ENCODE measurements around the gene SPIN3. TPM values are rescaled to one million over a fixed set of nuclear protein-coding genes. Genes with fewer than 3 reads are reported as not detected.
A peak's percentile ranks its signal among the peaks of the same experiment; 100 is the strongest.

The SPIN3 gene
- total and polyA plus RNA-seq, 10 of the 15 experiments (the other 5 are each of a cell fraction or from before 2014, with no cell fraction given) = 2.1 to 12.3 (median 9.5) TPM

DNA sequence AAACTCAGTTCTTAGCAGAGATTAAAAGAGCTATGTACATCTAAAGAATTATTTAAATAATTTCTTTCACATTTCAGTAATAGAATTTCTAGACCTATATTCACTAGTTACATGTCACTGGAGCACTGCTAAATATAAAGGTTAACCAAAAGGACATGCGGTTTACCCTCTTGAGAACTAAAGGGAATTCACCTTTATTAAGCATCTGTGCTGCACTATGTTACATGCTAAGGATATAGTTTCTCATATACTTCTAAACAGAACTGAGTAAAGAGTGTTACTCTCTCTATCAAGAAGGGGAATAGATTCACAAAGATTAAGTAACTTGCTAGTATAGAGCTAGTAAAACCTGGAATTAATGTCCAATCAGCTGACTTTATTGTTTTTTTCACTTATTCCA, 7.6 kb downstream of the SPIN3 start (continued):
- TF ChIP-seq ZNF24 (IDR thresholded peaks at IDR 0.05) = peak; percentile 54; the same call in 1 of the 2 replicates

DNA sequence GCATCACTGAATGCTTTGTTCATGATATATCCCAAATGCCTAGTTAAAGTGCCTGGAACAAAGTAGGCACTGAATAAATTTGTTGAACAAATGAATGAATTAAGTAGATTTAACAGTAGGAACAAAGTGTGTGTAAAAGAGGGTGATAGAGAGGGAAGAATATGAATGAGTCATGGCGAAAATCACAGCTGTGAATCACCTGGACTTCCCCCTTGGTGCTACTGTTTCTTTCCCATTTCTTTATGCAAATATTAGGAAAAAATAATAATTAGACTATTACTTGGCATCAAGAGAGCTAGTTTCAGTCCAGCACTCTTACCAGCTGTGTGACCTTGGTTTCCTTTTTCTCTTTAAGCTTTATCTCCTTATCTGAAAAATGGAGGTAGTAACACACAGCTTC, 9.2 kb downstream of the SPIN3 start:
- Histone ChIP-seq H3K27ac (ENCODE audit: control insufficient read depth, insufficient read depth) (no peak overlapping the region), H3K9ac (ENCODE audit: control insufficient read depth, insufficient read depth, low read length) (no peak overlapping the region), H3K4me1 (ENCODE audit: control insufficient read depth, insufficient read depth, low read length) (no peaks in the 10 kb centered on the region), H4K20me1 (ENCODE audit: control insufficient read depth, insufficient read depth) (no peaks in the 10 kb centered on the region), H3K79me2 (ENCODE audit: control insufficient read depth, insufficient read depth, low read length) (no peaks in the 10 kb centered on the region), H3K4me3 (no peak overlapping the region), H3K9me3 (replicated peaks; ENCODE audit: control insufficient read depth, insufficient read depth, low read length) (no peaks in the 10 kb centered on the region), H3K27me3 (replicated peaks in 1 of 2; ENCODE audit: control insufficient read depth in 2 of 2, insufficient read depth in 2 of 2, low read length in 1 of 2) (no peaks in the 10 kb centered on the region), H2AFZ (ENCODE audit: control insufficient read depth, low read depth, low read length) (no peak overlapping the region), H3K36me3 (ENCODE audit: control insufficient read depth in 2 of 2, insufficient read depth in 2 of 2, low read length in 1 of 2) (no peaks in the 10 kb centered on the region; a peak in 1 of 4 replicates), H3K4me2 (ENCODE audit: control insufficient read depth, insufficient read depth) (no peak overlapping the region)
- RAD21 ChIA-PET (ENCODE audit: unreplicated experiment) = interaction anchor here (1.0 to 2.8 kb wide), 3 partner anchors 8 to 258 kb away, joined by 4 to 10 read pairs (median 4); partner anchors contain the start of genes NBDY and SPIN3
- intact Hi-C loops (cut with micrococcal nuclease; ENCODE audit: unreplicated experiment) (loop anchor here (5.0 kb wide), 1 partner anchor 301 kb away; the partner anchor contains the start of gene FAAH2), in situ Hi-C loops (cut with MboI) (loop anchor here (25.0 kb wide), 5 partner anchors 151 to 1274 kb away; partner anchors contain the start of genes RRAGB, SPIN2A, UBQLN2 and ZXDA)
- CTCF ChIA-PET = interaction anchor here (0.7 to 2.3 kb wide), 4 partner anchors 8 to 118 kb away, joined by 3 to 15 read pairs (median 4); no protein-coding TSS in a partner anchor
- DNase-seq (ENCODE audit: low read depth, low spot score) (no peak), ATAC-seq (peak; percentile 67), FAIRE-seq (no peak)
- SMC1A ChIA-PET (ENCODE audit: uncharacterized antibody, unreplicated experiment) = interaction anchor here (0.7 to 3.0 kb wide), 4 partner anchors 8 to 300 kb away, joined by 3 to 12 read pairs (median 6); partner anchors contain the start of gene FAAH2
- no TSS peak for BruUV-seq (replicated peaks)
- WGBS (ENCODE audit: insufficient coverage, insufficient replicate concordance, low lambda C conversion rate, missing lambda C conversion rate) = 0% methylated on average over 1 of the region's 1 CpG
- POLR2A ChIA-PET = no interaction called here
- peak in 1 of 2 experiments; percentile 49; a peak in 2 of 4 replicates for TF ChIP-seq IKZF2 (IDR thresholded peaks at IDR 0.05)
- TF ChIP-seq RAD21 (IDR thresholded peaks at IDR 0.05; ENCODE audit: insufficient read depth, low read depth, low read length) = no peak
- TF ChIP-seq CUX1 (IDR thresholded peaks at IDR 0.05; ENCODE audit: insufficient replicate concordance, low read depth, low read length) = no peak
- peak; percentile 32; the same call in 1 of the 2 replicates for TF ChIP-seq MTA2 (IDR thresholded peaks at IDR 0.05; ENCODE audit: low read depth)
- no peak for TF ChIP-seq MTA3 (IDR thresholded peaks at IDR 0.05; ENCODE audit: borderline replicate concordance, low read length)
- peak; percentile 86 for TF ChIP-seq ZNF24 (IDR thresholded peaks at IDR 0.05)
- no peak for TF ChIP-seq NFXL1 (IDR thresholded peaks at IDR 0.05; ENCODE audit: borderline replicate concordance)
- TF ChIP-seq IKZF1 (conservative IDR thresholded peaks at IDR 0.05) = 0 out of 2 replicates have a peak, but pooled peaks have one; percentile 36
- peak; percentile 18 for TF ChIP-seq RELA (IDR thresholded peaks at IDR 0.05; ENCODE audit: borderline replicate concordance, partially characterized antibody)
- 0 out of 2 replicates have a peak, but pooled peaks have one; percentile 29 for TF ChIP-seq TCF3 (IDR thresholded peaks at IDR 0.05; ENCODE audit: borderline replicate concordance, insufficient read depth, low read depth, low read length)
- 0 out of 2 replicates have a peak, but pooled peaks have one; percentile 23 for TF ChIP-seq RELB (IDR thresholded peaks at IDR 0.05; ENCODE audit: low read depth)
- no peak for TF ChIP-seq RFX5 (IDR thresholded peaks at IDR 0.05; ENCODE audit: low read depth, low read length)
- TF ChIP-seq EP300 (IDR thresholded peaks at IDR 0.05; ENCODE audit: borderline replicate concordance in 1 of 2, control insufficient read depth in 1 of 2, low read depth in 2 of 2, low read length in 2 of 2) = peak in 1 of 2 experiments; percentile 55; a peak in 1 of 4 replicates
- no peak for TF ChIP-seq GABPA (IDR thresholded peaks at IDR 0.05; ENCODE audit: low read depth)
- no peak for TF ChIP-seq KLF5 (IDR thresholded peaks at IDR 0.05; ENCODE audit: partially characterized antibody)
- 0 out of 2 replicates have a peak, but pooled peaks have one; percentile 9 for TF ChIP-seq JUNB (IDR thresholded peaks at IDR 0.05)

Measured in GM12878 (cell line).